NCI-H1694 (cell line): ENCODE results near the gene CROCC.
A peak's percentile ranks its signal among the peaks of the same experiment; 100 is the strongest.
"Not testable (repeated sequence)": the region's sequence is repeated elsewhere in the genome, so short reads cannot be mapped to it uniquely, and the experiment has no call there.

Experiments used
- DNase-seq: peaks from one replicate; lab custom pipeline; 2025; lab: John Stamatoyannopoulos, UW

The CROCC gene

GRCh38 chr1:16897653-16898052, 24.1 kb upstream of the CROCC start:
- DNase-seq = not testable (repeated sequence)

GRCh38 chr1:16898298-16898697, 23.4 kb upstream of the CROCC start:
- DNase-seq = not testable (repeated sequence)

GRCh38 chr1:16899020-16899419, 22.7 kb upstream of the CROCC start:
- not testable (repeated sequence) for DNase-seq

- no peak for DNase-seq
Observed at GRCh38 chr1:16900751-16901150, 21.0 kb upstream of the CROCC start.

- DNase-seq = not testable (repeated sequence)
Observed at GRCh38 chr1:16901371-16901770, 20.4 kb upstream of the CROCC start.

- DNase-seq = no peak
Observed at GRCh38 chr1:16903054-16903453, 18.7 kb upstream of the CROCC start.

- DNase-seq = no peak
Observed at GRCh38 chr1:16903458-16903796, 18.3 kb upstream of the CROCC start.

GRCh38 chr1:16904560-16905109, 17.1 kb upstream of the CROCC start:
- DNase-seq = peak; percentile 92

- peak; percentile 46 for DNase-seq
Observed at GRCh38 chr1:16905110-16905867, 16.4 kb upstream of the CROCC start.

- no peak for DNase-seq
Observed at GRCh38 chr1:16905868-16906702, 15.6 kb upstream of the CROCC start.

- DNase-seq = no peak
Observed at GRCh38 chr1:16906873-16907272, 14.9 kb upstream of the CROCC start.

GRCh38 chr1:16907870-16908758, 13.6 kb upstream of the CROCC start:
- no peak for DNase-seq

GRCh38 chr1:16911851-16912721, 9.6 kb upstream of the CROCC start:
- DNase-seq = not testable (repeated sequence)

GRCh38 chr1:16912742-16913141, 9.0 kb upstream of the CROCC start:
- DNase-seq = not testable (repeated sequence)

- DNase-seq = no peak
Observed at GRCh38 chr1:16913181-16913832, 8.4 kb upstream of the CROCC start.

GRCh38 chr1:16913833-16914662, 7.7 kb upstream of the CROCC start:
- DNase-seq = peak; percentile 70

- DNase-seq = not testable (repeated sequence)
Observed at GRCh38 chr1:16914928-16915626, 6.7 kb upstream of the CROCC start.

- DNase-seq = no peak
Observed at GRCh38 chr1:16915627-16915973, 6.1 kb upstream of the CROCC start.
